ENCODE data around the gene CLK2.
"Not testable (repeated sequence)": the region's sequence is repeated elsewhere in the genome, so short reads cannot be mapped to it uniquely, and the experiment has no call there.

CLK2 gene

DNA sequence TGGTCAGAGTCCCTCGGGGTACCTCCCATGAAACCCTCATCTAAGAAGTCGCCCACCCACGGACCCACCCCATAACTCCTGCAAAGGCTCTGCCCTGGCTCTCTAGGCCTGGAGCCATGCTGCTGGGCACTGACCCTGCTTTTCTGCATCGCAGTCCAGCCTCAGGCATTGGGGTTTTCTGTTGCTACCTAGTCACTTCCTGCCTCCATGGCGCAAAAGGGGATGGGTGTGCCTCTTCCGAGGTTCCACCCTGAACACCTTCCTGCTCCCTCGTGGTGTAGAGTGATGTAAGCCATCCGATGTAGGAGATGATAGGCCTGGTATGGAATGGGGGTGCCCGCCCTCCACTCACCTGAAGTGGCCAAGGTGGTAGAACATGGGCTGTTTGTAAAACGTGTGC lies 58.6 kb downstream of the CLK2 start:
- not testable (repeated sequence) for DNase-seq (ENCODE audit: low read depth in 1 of 2, low spot score in 1 of 2)
